HepG2 (cell line): ENCODE measurements around the gene CCDC70. TPM values are rescaled to one million over a fixed set of nuclear protein-coding genes. Genes with fewer than 3 reads are reported as not detected.

Source experiments
- ATAC-seq: fragments of 200-7000 bp; cut with Tn5 transposase; 3 replicates; pipeline ENCODE4 v1.9.1; 2020; ENCODE audit warnings: mild to moderate bottlenecking, moderate library complexity
- BruUV-seq: library from RNA; stranded (reverse); fragments of 400-500 nt; replicated peaks from 2 replicates; lab custom pipeline; 2021; lab: Mats Ljungman, UMichigan
- CTCF ChIA-PET: fragments of 300-600 bp; formaldehyde crosslinking; extraction: SDS; loops from one replicate; lab custom pipeline; 2021; ENCODE audit warnings: low total read pairs, inconsistent platforms, low intra/inter-chr PET ratio; lab: Yijun Ruan, JAX
- POLR2A ChIA-PET: fragments of 350-600 bp; sonication (Branson Sonifier 250); formaldehyde crosslinking; loops from one replicate; lab custom pipeline; 2020; ENCODE audit warnings: antibody characterized with exemption, inconsistent platforms; lab: Yijun Ruan, JAX
- DNase-seq: peaks from one replicate; pipeline ENCODE4 v3.0.0-alpha.2; 2015; ENCODE audit warnings: low spot score
- FAIRE-seq: peaks from 3 replicates; lab custom pipeline; 2011; peaks lifted over from hg19 to GRCh38; lab: Jason Lieb, UNC
- H2AFZ ChIP-seq: one replicate; pipeline ENCODE4 v1.6.1; 2011; ENCODE audit warnings: low read length, inconsistent platforms
- H3K27ac ChIP-seq: fragments of 300-600 bp; 3 replicates; pipeline ENCODE4 v1.8.0; 2011; ENCODE audit warnings: mixed run types, mild to moderate bottlenecking, mixed read lengths, low read length, inconsistent platforms; ENCODE audit not compliant: insufficient read depth; ENCODE audit errors: extremely low read length
- H3K27me3 ChIP-seq, 2 experiments: fragments of 200-600 bp in 1 of 2; 2 replicates in 1 of 2; 3 replicates in 1 of 2; pipeline versions ENCODE4 v1.6.0 to v1.8.0; 2011; ENCODE audit warnings: low read length in 2 of 2, mild to moderate bottlenecking in 2 of 2, moderate library complexity in 2 of 2, inconsistent platforms in 1 of 2; ENCODE audit not compliant: insufficient read depth in 2 of 2, control insufficient read depth in 1 of 2
- H3K36me3 ChIP-seq, 2 experiments: fragments of 200-600 bp in 1 of 2; replicated peaks in 1 of 2; 2 replicates in 1 of 2; 3 replicates in 1 of 2; pipeline versions ENCODE4 v1.5.1 to v1.8.0; 2011; ENCODE audit warnings: low read length in 2 of 2, inconsistent platforms in 1 of 2; ENCODE audit not compliant: insufficient read depth in 2 of 2, control insufficient read depth in 1 of 2
- H3K4me1 ChIP-seq: 2 replicates; pipeline ENCODE4 v1.5.1; 2012; ENCODE audit warnings: low read length, inconsistent platforms; ENCODE audit not compliant: insufficient read depth
- H3K4me2 ChIP-seq: 2 replicates; pipeline ENCODE4 v1.6.0; 2011; ENCODE audit warnings: low read depth, low read length, inconsistent platforms
- H3K4me3 ChIP-seq, 3 experiments: fragments of 200-600 bp in 1 of 3; sonication (generic), shearing (Covaris generic) in 1 of 3; replicated peaks in 1 of 3; 2 replicates each; pipeline ENCODE4 v1.5.1; 2011 to 2016; ENCODE audit warnings: low read length in 3 of 3, inconsistent platforms in 2 of 3, low read depth in 2 of 3, mild to moderate bottlenecking in 2 of 3, control low read depth in 1 of 3, mixed read lengths in 1 of 3; ENCODE audit not compliant: insufficient read depth in 1 of 3
- H3K79me2 ChIP-seq: one replicate; pipeline ENCODE4 v1.6.1; 2011; ENCODE audit warnings: low read length, inconsistent platforms; ENCODE audit not compliant: insufficient read depth
- H3K9ac ChIP-seq: 2 replicates; pipeline ENCODE4 v1.6.0; 2011; ENCODE audit warnings: mild to moderate bottlenecking, low read depth, low read length, inconsistent platforms; ENCODE audit not compliant: insufficient read depth
- H3K9me3 ChIP-seq: 2 replicates; pipeline ENCODE4 v1.5.1; 2012; ENCODE audit warnings: mild to moderate bottlenecking, low read length
- H4K20me1 ChIP-seq: 2 replicates; pipeline ENCODE4 v1.6.0; 2011; ENCODE audit warnings: inconsistent platforms, mild to moderate bottlenecking, low read length, moderate library complexity; ENCODE audit not compliant: insufficient read depth
- ARID5B ChIP-seq: IDR thresholded peaks from 2 replicates; pipeline ENCODE4 v1.4.0; 2020; ENCODE audit warnings: mild to moderate bottlenecking, missing genetic modification reagents
- EP300 ChIP-seq, 3 experiments: sonication (generic) in 1 of 3; formaldehyde crosslinking in 1 of 3; IDR thresholded peaks; 2 replicates each; pipeline versions ENCODE4 v1.5.1 to v1.6.1; 2011 to 2020; ENCODE audit warnings: low read depth in 2 of 3, low read length in 2 of 3, borderline replicate concordance in 1 of 3, improper control_type of control experiment in 1 of 3, mild to moderate bottlenecking in 1 of 3, missing genetic modification reagents in 1 of 3, moderate library complexity in 1 of 3
- GTF3A ChIP-seq: sonication (generic); formaldehyde crosslinking; conservative IDR thresholded peaks from 2 replicates; pipeline ENCODE4 v1.4.0; 2020; ENCODE audit warnings: mild to moderate bottlenecking, missing genetic modification reagents
- WGBS: methylation state at CpG from one replicate; pipeline ENCODE4 v1.1.6; 2017; ENCODE audit warnings: low lambda C conversion rate; 5-methylcytosine and 5-hydroxymethylcytosine counted together
- in situ Hi-C: cut with HindIII; loops from 2 replicates; pipeline ENCODE4 v1.10.0; 2017; ENCODE audit warnings: low pct_unique_long_range_greater_than_20kb; ENCODE audit not compliant: extremely low pct_ligation_motif_present
- intact Hi-C: fragments of 100-400 bp; cut with micrococcal nuclease; formaldehyde crosslinking; loops from one replicate; pipeline ENCODE4 v1.10.0; 2022; ENCODE audit not compliant: unreplicated experiment
- polyA plus RNA-seq, 8 experiments: library from polyadenylated mRNA; depleted of rRNA in 3 of 8; stranded (reverse) in 7 of 8; unstranded in 1 of 8; fragments of >200 nt; fragmentation: Illumina TruSeq in 4 of 8; extraction: Trizol in 4 of 8; gene quantifications; 2 replicates each; pipeline versions ENCODE4 v1.2.1 to v1.2.3, GENCODE V29; 2011 to 2016; ENCODE audit warnings: low read depth in 4 of 8, missing spikeins in 1 of 8, mixed read lengths in 1 of 8; ENCODE audit not compliant: insufficient read depth in 1 of 8
- total RNA-seq, 5 experiments: library from RNA; depleted of rRNA; stranded (reverse); fragments of >200 nt; fragmentation: Illumina TruSeq; extraction: Trizol; gene quantifications; 2 replicates each; pipeline ENCODE4 v1.2.3, GENCODE V29; 2016; ENCODE audit warnings: low read depth in 1 of 5

The CCDC70 gene
- total and polyA plus RNA-seq, 2 of the 13 experiments (the other 11 are each of a cell fraction or from before 2014, with no cell fraction given), result 0.13 TPM; not detected in 1

- H2AFZ ChIP-seq, result no peak overlapping the region
- no TSS peak for BruUV-seq
- H4K20me1 ChIP-seq, result no peaks in the 10 kb centered on the region
- no peaks in the 10 kb centered on the region for H3K27me3 ChIP-seq
- H3K4me2 ChIP-seq, result no peak overlapping the region
- H3K9me3 ChIP-seq, result no peaks in the 10 kb centered on the region
- ATAC-seq (no peak), FAIRE-seq (no peak), DNase-seq (peak; percentile 15)
- no peaks in the 10 kb centered on the region for H3K79me2 ChIP-seq
- peaks cover 27% of the 10 kb centered on the region for H3K4me1 ChIP-seq
- in situ Hi-C loops, result no loop called here
- H3K36me3 ChIP-seq, result no peaks in the 10 kb centered on the region
- CTCF ChIA-PET, result no interaction called here
- POLR2A ChIA-PET, result no interaction called here
- H3K27ac ChIP-seq, result no peak overlapping the region
- WGBS, result 35% methylated on average over 4 of the region's 4 CpGs
- intact Hi-C loops, result no loop called here
- H3K4me3 ChIP-seq, result no peak overlapping the region
- TF ChIP-seq GTF3A (CRISPR knock-in tag) (no peak), ARID5B (CRISPR knock-in tag) (0 out of 2 replicates have a peak, but pooled peaks have one; percentile 21), EP300 (IDR thresholded peaks at IDR 0.05; ENCODE audit: low read depth in 2 of 2, low read length in 2 of 2) (peak in 1 of 2 experiments; percentile 31; a peak in 1 of 4 replicates), EP300 (CRISPR knock-in tag; IDR thresholded peaks at IDR 0.05; ENCODE audit: borderline replicate concordance) (no peak)
- TF ChIP-seq, all 625 proteins: peak for 2
- no peak overlapping the region for H3K9ac ChIP-seq
These were observed 13.1 kb upstream of the CCDC70 start for GRCh38 chr13:51848674-51849073.
